GM10266 (cell line): ENCODE results near the gene PDCD4.

ENCODE experiments used
- DNase-seq: peaks from one replicate; pipeline ENCODE4 v3.0.0; 2012; ENCODE audit errors: extremely low spot score
- TF ChIP-seq, protein P1 (sequence below): IDR thresholded peaks from 2 replicates; pipeline ENCODE4 v1.5.1; 2012; ENCODE audit warnings: mild to moderate bottlenecking, low read depth; ENCODE audit not compliant: control insufficient read depth, insufficient read depth; ENCODE audit errors: missing control alignments

Gene PDCD4

DNA sequence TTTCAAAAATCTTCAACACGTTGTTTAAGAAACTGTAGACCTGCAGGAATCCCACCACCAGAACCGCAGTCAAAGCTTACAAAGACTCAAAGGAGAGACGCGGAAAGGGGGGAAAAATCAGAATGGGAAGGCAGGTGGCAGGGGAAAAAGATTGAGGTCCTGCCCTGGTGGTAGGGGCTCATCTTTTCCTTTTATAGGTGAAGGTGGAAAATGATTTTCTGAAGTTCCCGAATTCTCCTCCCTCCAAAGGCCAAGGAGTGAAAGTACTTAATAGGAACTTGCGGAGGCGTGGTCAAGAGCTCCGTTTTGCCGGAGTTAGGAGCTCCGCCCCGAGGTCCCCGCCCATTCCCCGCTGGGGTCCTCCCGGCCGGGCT lies 46.5 kb downstream of the PDCD4 start:
- DNase-seq, result no peak
- TF ChIP-seq, protein P1, sequence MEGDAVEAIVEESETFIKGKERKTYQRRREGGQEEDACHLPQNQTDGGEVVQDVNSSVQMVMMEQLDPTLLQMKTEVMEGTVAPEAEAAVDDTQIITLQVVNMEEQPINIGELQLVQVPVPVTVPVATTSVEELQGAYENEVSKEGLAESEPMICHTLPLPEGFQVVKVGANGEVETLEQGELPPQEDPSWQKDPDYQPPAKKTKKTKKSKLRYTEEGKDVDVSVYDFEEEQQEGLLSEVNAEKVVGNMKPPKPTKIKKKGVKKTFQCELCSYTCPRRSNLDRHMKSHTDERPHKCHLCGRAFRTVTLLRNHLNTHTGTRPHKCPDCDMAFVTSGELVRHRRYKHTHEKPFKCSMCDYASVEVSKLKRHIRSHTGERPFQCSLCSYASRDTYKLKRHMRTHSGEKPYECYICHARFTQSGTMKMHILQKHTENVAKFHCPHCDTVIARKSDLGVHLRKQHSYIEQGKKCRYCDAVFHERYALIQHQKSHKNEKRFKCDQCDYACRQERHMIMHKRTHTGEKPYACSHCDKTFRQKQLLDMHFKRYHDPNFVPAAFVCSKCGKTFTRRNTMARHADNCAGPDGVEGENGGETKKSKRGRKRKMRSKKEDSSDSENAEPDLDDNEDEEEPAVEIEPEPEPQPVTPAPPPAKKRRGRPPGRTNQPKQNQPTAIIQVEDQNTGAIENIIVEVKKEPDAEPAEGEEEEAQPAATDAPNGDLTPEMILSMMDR, result no peak

DNA sequence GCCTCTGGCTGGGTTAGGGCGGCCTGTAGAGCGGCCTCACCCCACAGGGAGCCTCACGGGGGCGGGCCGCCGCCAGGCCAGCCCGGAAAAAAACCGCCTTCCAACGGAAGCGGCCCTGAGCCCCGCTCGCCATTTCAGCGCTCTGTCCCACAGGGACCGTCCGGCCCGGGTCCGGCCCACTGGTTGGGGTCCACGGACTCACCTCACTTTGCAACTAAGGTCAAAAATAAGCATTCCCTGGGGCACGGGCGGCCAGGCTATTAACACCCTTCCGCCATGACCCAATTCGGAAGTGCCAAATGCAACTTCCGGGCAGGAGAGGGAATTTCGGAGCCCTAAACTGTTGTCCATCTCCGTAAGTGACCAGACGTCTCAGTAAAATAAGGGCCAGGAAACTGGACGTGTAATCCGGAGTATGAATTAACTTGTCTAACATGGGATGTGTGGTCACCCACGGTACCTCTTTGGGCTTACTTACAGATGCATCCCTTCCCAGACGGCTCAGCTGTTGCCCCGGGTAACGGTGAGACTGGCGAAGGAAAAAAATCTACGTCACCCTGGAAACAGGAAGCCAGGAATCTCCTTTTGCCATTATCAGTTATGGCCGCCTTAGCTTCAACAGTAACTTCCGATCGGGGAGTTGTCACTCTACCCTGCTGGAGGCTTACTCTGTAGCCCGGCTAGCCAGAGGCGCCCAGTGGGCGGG lies 47.1 kb downstream of the PDCD4 start, which contains the start of gene BBIP1:
TSS of gene BBIP1 (minus strand) at position 538 of the 706 bp plus-strand sequence. CDS start 1,023 bp downstream, outside the sequence.
- TF ChIP-seq, protein P1, result no peak
- DNase-seq, result peak; percentile 87

DNA sequence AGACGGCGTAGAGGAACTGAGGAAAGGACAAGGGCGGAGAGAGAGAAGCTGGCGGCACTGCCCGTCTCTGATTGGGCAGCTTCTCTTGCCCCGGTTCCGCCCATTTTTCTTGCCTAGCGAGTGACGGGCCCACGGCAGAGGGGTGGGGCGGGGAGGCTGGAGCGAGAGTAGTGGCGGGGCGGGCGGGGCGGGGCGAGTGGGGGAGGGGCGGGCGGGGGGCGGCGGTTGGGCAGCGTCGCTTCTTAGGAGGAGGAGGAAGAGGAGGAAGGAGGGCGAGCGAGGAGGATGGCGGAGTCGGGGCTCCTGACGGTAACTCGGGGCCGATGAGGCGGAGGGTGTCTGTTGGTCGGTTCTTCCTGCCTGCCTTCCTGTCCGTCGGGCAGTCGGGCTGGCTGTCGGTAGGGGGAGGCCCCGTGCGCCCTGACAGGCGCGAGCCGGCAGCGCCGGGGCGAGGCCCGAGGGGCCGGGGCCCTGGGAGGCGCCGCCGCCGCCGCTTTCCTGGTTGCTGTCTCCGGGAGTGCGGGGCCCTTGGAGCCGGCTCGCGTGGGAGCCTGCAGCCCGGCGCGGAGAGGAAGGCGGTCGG lies 47.7 kb downstream of the PDCD4 start, which contains the start of gene SHOC2:
TSS of gene SHOC2 (plus strand) at position 256 of the 583 bp plus-strand sequence. CDS start 44,755 bp downstream, outside the sequence.
- DNase-seq, result peak; percentile 94
- TF ChIP-seq, protein P1, result peak; percentile 33

DNA sequence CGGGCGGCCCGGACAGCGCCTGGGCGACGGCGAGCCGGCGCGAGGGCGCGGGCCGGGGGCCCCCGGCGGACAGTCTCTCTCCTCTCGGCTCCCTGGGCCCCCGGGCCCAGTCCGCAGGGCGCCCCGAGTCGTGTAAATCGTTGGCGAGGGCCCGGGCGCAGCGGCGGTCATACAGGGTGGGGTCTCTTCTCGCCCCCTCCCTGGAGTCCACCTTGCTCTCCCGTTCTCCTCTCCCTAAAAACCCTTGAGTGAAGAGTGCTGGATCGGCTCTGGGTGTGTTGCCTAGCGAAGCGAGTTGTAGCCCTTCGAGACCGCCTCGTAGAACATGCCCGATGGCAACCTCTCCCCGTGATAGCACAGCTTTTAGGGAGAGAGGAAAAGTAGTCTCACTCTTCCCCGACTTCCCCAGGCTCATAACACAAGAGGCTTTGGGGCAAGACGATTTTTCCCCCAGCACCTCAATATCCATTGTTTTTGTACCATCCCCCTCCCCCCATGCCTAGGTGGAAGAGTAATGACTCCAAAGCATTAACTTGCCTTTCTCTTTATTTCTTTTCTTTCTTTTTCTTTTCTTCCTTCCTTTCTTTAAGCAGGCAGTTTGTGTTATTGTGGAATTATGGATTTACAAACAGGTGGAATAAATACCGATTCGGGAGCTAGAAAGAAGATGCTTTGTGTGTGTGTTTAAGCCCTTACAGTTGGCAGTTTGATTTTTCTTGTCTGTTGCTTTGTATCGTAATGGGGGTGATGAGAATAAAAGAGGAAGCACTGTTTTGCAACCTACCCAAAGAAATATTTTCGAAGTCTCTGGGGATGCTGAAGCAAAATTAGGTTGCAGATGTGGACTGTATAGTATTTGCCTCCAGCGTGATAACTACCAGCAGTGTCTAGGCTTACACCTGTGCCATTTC lies 48.5 kb downstream of the PDCD4 start:
- DNase-seq, result peak; percentile 43

DNA sequence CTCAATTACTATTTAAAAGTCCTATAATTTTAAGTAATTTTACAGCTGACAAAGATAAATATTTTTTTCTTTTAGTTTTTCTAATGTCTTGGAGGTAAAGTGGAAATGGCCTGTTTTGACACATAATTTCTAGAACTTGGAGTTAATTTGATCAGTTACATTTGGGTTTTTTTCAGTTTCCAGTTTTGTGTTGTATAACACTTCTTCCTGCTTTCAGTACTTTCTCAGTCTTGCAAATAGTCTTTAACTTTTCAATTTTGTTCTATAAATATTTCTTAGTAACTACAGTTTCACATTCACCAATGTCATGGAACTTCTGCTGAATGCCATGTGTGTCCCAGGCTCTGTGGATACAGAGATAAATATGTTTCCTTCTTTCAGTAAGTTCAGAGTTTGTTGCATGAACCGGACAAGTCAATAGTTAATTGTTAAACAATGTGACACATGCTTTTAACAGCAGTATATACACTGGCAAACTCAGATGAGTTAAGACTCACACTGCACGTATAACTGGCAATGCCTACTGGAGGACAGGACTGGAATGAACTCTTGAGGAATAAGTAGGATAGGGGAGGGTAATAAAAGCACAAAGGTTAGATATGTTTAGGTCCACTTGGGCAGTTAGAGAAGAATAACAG lies 52.2 kb downstream of the PDCD4 start:
- DNase-seq, result peak; percentile 12
- TF ChIP-seq, protein P1, result no peak

More for the DNA sequence above, 48.5 kb downstream of the PDCD4 start:
- TF ChIP-seq, protein P1, result no peak

DNA sequence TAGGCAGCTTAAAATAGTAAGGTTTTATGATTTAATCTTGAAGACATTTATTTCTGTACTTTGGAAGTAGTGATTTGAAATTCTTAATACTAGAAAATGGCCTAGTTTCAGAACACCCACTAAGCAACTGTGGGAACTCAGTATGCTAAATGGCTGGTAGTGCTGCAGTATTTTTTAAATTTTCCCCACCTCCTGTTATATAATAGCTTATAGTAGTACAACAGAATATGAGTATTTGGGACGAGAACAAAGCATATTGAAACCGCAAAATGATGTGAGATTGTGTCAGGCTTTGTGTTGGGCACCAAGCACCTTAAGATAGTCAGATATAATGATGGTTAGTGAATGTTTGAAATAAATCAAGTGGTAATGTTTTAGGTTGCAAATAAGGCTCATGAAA lies 55.7 kb downstream of the PDCD4 start:
- TF ChIP-seq, protein P1, result no peak
- no peak for DNase-seq
